Measurements from ENCODE around the gene CCDC91. TPM values are rescaled to one million over a fixed set of nuclear protein-coding genes. Genes with fewer than 3 reads are reported as not detected.

The CCDC91 gene
- total and polyA plus RNA-seq, 2 of the 4 experiments (the other 2 are of a cell fraction) = 8.6 to 14.7 TPM

- Histone ChIP-seq H3K4ac (ENCODE audit: low read depth, low read length) (no peak overlapping the region), H3K56ac (ENCODE audit: extremely low read depth, insufficient read depth, low read length) (no peak overlapping the region), H3K4me3 (ENCODE audit: insufficient read depth, low read depth, low read length) (no peak overlapping the region), H3K79me1 (ENCODE audit: low read depth in 1 of 2, low read length in 2 of 2) (0 out of 4 replicates have a peak, but pooled peaks cover 0 to 7% of the 10 kb centered on the region in 2 experiments), H3K23ac (ENCODE audit: low read depth, low read length) (no peak overlapping the region), H3K18ac (ENCODE audit: low read depth, low read length) (no peak overlapping the region), H3K27me3 (ENCODE audit: control insufficient read depth, insufficient read depth, low read length) (no peaks in the 10 kb centered on the region), H4K91ac (ENCODE audit: insufficient read depth, low read depth, low read length) (no peak overlapping the region), H3K4me2 (ENCODE audit: low read depth, low read length) (no peak overlapping the region), H3K9me1 (ENCODE audit: insufficient read depth, low read length) (peaks cover 2% of the 10 kb centered on the region; the same call in 1 of the 2 replicates), H2BK15ac (ENCODE audit: low read depth, low read length) (no peak overlapping the region), H2AFZ (replicated peaks; ENCODE audit: low read length, poor library complexity) (no peak overlapping the region), H4K5ac (ENCODE audit: low read depth, low read length) (no peak overlapping the region), H3K4me1 (ENCODE audit: control insufficient read depth, insufficient read depth, low read length) (peaks cover 2% of the 10 kb centered on the region; the same call in 1 of the 2 replicates), H3K9ac (ENCODE audit: low read depth, low read length) (no peak overlapping the region), H3K9me3 (ENCODE audit: control insufficient read depth, insufficient read depth, low read length) (no peaks in the 10 kb centered on the region), H3K14ac (replicated peaks; ENCODE audit: low read depth, low read length) (no peak overlapping the region), H2BK20ac (ENCODE audit: low read depth, low read length) (no peak overlapping the region), H2BK120ac (ENCODE audit: low read depth, low read length) (no peak overlapping the region), H4K8ac (ENCODE audit: low read depth in 2 of 2, low read length in 2 of 2) (no peak overlapping the region), H2AK5ac (ENCODE audit: low read depth, low read length) (no peak overlapping the region), H2AK9ac (replicated peaks; ENCODE audit: low read depth, low read length, poor library complexity) (no peak overlapping the region), H2BK5ac (ENCODE audit: low read depth, low read length, poor library complexity, severe bottlenecking) (no peak overlapping the region), H3K36me3 (ENCODE audit: control insufficient read depth, insufficient read depth, low read length) (no peaks in the 10 kb centered on the region), H3K27ac (ENCODE audit: insufficient read depth, low read length) (no peak overlapping the region), H4K20me1 (ENCODE audit: insufficient read depth, low read length) (no peaks in the 10 kb centered on the region)
- no TSS peak for BruUV-seq (replicated peaks)
- ATAC-seq (ENCODE audit: low read depth) (no peak), DNase-seq (no peak)
- in situ Hi-C loops (cut with MboI; ENCODE audit: low sequenced_read_pairs) = no loop called here
- POLR2A ChIA-PET (ENCODE audit: unreplicated experiment) = no interaction called here
- CTCF ChIA-PET = no interaction called here
- dilution Hi-C loops (cut with HindIII; ENCODE audit: low sequenced_read_pairs, unreplicated experiment) = no loop called here
- intact Hi-C loops (cut with micrococcal nuclease) = no loop called here
- TF ChIP-seq CHD1 (IDR thresholded peaks at IDR 0.05; ENCODE audit: low read depth, low read length) = no peak
- no peak for TF ChIP-seq SMC3 (IDR thresholded peaks at IDR 0.05; ENCODE audit: low read depth, low read length)
- no peak for TF ChIP-seq CEBPB (IDR thresholded peaks at IDR 0.05; ENCODE audit: low read depth, low read length)
- no peak for TF ChIP-seq RFX5 (IDR thresholded peaks at IDR 0.05; ENCODE audit: low read depth, low read length)
- TF ChIP-seq ELK1 (IDR thresholded peaks at IDR 0.05; ENCODE audit: borderline replicate concordance, low read depth, low read length) = no peak
- no CpG with 5 or more reads among the region's 3 CpGs for WGBS, 2 experiments (ENCODE audit: extremely low coverage in 2 of 2, insufficient read length in 1 of 2)
These were observed 128.0 kb downstream of the CCDC91 start for GRCh38 chr12:28318273-28318672.

Measured in IMR-90 (cell line).